ENCODE results near the gene KCNJ15. TPM values are rescaled to one million over a fixed set of nuclear protein-coding genes. Genes with fewer than 3 reads are reported as not detected.

Gene KCNJ15
- total and polyA plus RNA-seq, 2 experiments from 2014 or later, result not detected

GRCh38 chr21:38351961-38352521, 95.2 kb downstream of the KCNJ15 start:
- H3K4me3 ChIP-seq, result no peak overlapping the region
- H3K36me3 ChIP-seq, result no peaks in the 10 kb centered on the region
- TF ChIP-seq, protein P1, sequence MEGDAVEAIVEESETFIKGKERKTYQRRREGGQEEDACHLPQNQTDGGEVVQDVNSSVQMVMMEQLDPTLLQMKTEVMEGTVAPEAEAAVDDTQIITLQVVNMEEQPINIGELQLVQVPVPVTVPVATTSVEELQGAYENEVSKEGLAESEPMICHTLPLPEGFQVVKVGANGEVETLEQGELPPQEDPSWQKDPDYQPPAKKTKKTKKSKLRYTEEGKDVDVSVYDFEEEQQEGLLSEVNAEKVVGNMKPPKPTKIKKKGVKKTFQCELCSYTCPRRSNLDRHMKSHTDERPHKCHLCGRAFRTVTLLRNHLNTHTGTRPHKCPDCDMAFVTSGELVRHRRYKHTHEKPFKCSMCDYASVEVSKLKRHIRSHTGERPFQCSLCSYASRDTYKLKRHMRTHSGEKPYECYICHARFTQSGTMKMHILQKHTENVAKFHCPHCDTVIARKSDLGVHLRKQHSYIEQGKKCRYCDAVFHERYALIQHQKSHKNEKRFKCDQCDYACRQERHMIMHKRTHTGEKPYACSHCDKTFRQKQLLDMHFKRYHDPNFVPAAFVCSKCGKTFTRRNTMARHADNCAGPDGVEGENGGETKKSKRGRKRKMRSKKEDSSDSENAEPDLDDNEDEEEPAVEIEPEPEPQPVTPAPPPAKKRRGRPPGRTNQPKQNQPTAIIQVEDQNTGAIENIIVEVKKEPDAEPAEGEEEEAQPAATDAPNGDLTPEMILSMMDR (IDR thresholded peaks at IDR 0.05; ENCODE audit: low read depth, low read length), result no peak
- no peaks in the 10 kb centered on the region for H3K4me1 ChIP-seq (ENCODE audit: low read depth)
- DNase-seq (ENCODE audit: low read depth in 1 of 2, low spot score in 1 of 2), result peak in 1 of 2 donors; percentile 75
- no peaks in the 10 kb centered on the region for H3K27me3 ChIP-seq
- H3K9me3 ChIP-seq (ENCODE audit: low read depth), result no peaks in the 10 kb centered on the region
- H3K27ac ChIP-seq, result no peak overlapping the region

DNA sequence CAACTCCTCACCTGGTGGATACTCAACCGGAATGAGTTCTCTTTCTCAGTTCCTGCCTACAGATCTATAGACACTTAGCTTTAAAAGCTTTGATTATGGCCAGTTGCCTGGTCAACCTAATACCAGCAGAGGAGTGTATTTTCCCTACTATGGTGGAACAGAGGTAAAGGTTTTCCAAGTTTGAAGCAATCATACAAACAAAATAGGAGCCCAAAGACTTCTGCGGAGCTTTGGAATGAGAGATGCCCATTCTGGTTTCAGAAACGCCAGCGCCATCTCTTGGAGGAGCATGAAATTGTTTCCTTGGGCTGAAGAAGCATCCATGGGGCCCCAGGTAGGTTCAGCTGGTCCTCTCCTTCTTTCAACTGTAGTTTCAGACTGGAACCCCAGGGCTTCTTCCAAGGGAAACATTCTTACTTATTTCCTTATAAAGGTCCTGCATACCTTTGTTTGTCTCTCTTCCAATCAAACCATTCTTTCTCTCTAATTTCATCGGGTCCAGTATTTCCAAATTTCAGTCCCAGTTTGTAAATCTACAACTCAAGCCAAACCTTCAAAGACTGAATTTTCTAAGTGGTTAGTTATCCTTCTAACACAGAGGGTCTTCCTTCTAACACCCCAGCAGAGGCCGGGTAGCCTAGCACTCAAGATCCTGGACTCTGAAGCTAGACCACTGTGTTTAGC, 95.9 kb downstream of the KCNJ15 start:
- peak; percentile 68 to 80 for DNase-seq (ENCODE audit: low read depth in 1 of 2, low spot score in 1 of 2)
- H3K27me3 ChIP-seq, result no peaks in the 10 kb centered on the region
- no peak overlapping the region for H3K27ac ChIP-seq
- no peak overlapping the region for H3K4me3 ChIP-seq
- TF ChIP-seq, protein P1 (IDR thresholded peaks at IDR 0.05; ENCODE audit: low read depth, low read length), result peak; percentile 84
- no peaks in the 10 kb centered on the region for H3K9me3 ChIP-seq (ENCODE audit: low read depth)
- no peaks in the 10 kb centered on the region for H3K4me1 ChIP-seq (ENCODE audit: low read depth)
- H3K36me3 ChIP-seq, result no peaks in the 10 kb centered on the region

DNA sequence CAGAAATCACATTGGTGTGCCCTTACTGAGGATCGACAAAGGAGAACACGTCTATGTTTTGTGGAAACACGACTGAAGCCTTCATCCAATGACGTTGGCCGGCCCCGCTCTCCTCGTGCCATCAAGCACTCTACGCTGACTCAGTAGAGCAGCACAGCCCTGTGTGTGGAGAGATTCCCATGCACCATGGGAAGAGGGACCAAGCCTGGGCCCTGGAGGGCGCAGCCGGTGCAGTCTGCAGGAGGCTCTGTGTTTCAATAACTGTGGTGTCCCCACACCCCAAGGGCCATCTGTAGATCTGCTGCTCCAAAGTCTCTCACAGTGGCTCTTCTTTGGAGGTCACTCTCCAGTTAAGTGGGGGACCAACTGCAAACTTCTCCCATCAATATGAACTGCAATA, 97.4 kb downstream of the KCNJ15 start:
- no peak for DNase-seq (ENCODE audit: low read depth in 1 of 2, low spot score in 1 of 2)
- Histone ChIP-seq H3K27me3 (no peaks in the 10 kb centered on the region), H3K36me3 (no peaks in the 10 kb centered on the region), H3K4me1 (ENCODE audit: low read depth) (no peaks in the 10 kb centered on the region), H3K9me3 (ENCODE audit: low read depth) (no peaks in the 10 kb centered on the region), H3K4me3 (no peak overlapping the region), H3K27ac (no peak overlapping the region)
- TF ChIP-seq, protein P1 (IDR thresholded peaks at IDR 0.05; ENCODE audit: low read depth, low read length), result no peak

- no peaks in the 10 kb centered on the region for H3K4me1 ChIP-seq (ENCODE audit: low read depth)
- H3K9me3 ChIP-seq (ENCODE audit: low read depth), result no peaks in the 10 kb centered on the region
- no peaks in the 10 kb centered on the region for H3K27me3 ChIP-seq
- DNase-seq (ENCODE audit: low read depth in 1 of 2, low spot score in 1 of 2), result no peak
- TF ChIP-seq, protein P1 (IDR thresholded peaks at IDR 0.05; ENCODE audit: low read depth, low read length), result no peak
- no peaks in the 10 kb centered on the region for H3K36me3 ChIP-seq
- no peak overlapping the region for H3K4me3 ChIP-seq
- no peak overlapping the region for H3K27ac ChIP-seq
Measured at GRCh38 chr21:38354746-38355145, 98.0 kb downstream of the KCNJ15 start.

- TF ChIP-seq, protein P1 (IDR thresholded peaks at IDR 0.05; ENCODE audit: low read depth, low read length), result no peak
- DNase-seq (ENCODE audit: low read depth in 1 of 2, low spot score in 1 of 2), result no peak
- Histone ChIP-seq H3K4me3 (no peak overlapping the region), H3K9me3 (ENCODE audit: low read depth) (no peaks in the 10 kb centered on the region), H3K36me3 (no peaks in the 10 kb centered on the region), H3K4me1 (ENCODE audit: low read depth) (no peaks in the 10 kb centered on the region), H3K27me3 (no peaks in the 10 kb centered on the region), H3K27ac (no peak overlapping the region)
Measured at GRCh38 chr21:38355353-38355752, 98.6 kb downstream of the KCNJ15 start.
